CD8-positive, alpha-beta memory T cell (primary cell): ENCODE results near the gene CBLC. TPM values are rescaled to one million over a fixed set of nuclear protein-coding genes. Genes with fewer than 3 reads are reported as not detected.

Experiments
- CTCF ChIA-PET: fragments of 350-600 bp; sonication (Branson Sonifier 250); formaldehyde crosslinking; loops from one replicate; lab custom pipeline; 2021; ENCODE audit warnings: antibody characterized with exemption; lab: Charles Lee
- POLR2A ChIA-PET: fragments of 350-600 bp; sonication (Branson Sonifier 250); formaldehyde crosslinking; loops from one replicate; lab custom pipeline; 2021; ENCODE audit warnings: antibody characterized with exemption; lab: Charles Lee
- DNase-seq, 5 donors: peaks; one replicate each; pipeline versions ENCODE4 v3.0.0 to v3.0.0-alpha.2; 2020 to 2022; ENCODE audit warnings: mixed read lengths in 1 of 5
- H3K27ac ChIP-seq: one replicate; pipeline ENCODE4 v1.7.0; 2013; ENCODE audit warnings: low read depth, mild to moderate bottlenecking, low read length, moderate library complexity
- H3K27me3 ChIP-seq: 2 replicates; pipeline ENCODE4 v1.7.0; 2013; ENCODE audit warnings: low read length, mild to moderate bottlenecking; ENCODE audit not compliant: insufficient read depth, poor library complexity, severe bottlenecking
- H3K36me3 ChIP-seq: 2 replicates; pipeline ENCODE4 v1.7.0; 2013; ENCODE audit warnings: mild to moderate bottlenecking, low read length, moderate library complexity; ENCODE audit not compliant: insufficient read depth
- H3K4me1 ChIP-seq: 2 replicates; pipeline ENCODE4 v1.7.0; 2013; ENCODE audit warnings: mild to moderate bottlenecking, low read length, moderate library complexity; ENCODE audit not compliant: insufficient read depth
- H3K4me3 ChIP-seq: 2 replicates; pipeline ENCODE4 v1.7.0; 2013; ENCODE audit warnings: mild to moderate bottlenecking, low read length
- H3K9me3 ChIP-seq: 2 replicates; pipeline ENCODE4 v1.7.0; 2013; ENCODE audit warnings: mild to moderate bottlenecking, low read length
- H3K27ac Mint-ChIP-seq, 8 donors: one replicate each; pipeline ENCODE4 v1.8.0; 2020 to 2021; ENCODE audit warnings: mixed read lengths in 8 of 8, mild to moderate bottlenecking in 6 of 8, inconsistent platforms in 3 of 8, moderate library complexity in 3 of 8
- H3K27me3 Mint-ChIP-seq, 2 donors: one replicate each; pipeline ENCODE4 v1.8.0; 2020 to 2021; ENCODE audit warnings: mixed read lengths in 2 of 2, mild to moderate bottlenecking in 1 of 2, moderate library complexity in 1 of 2
- H3K36me3 Mint-ChIP-seq, 3 donors: one replicate each; pipeline ENCODE4 v1.8.0; 2020 to 2021; ENCODE audit warnings: mixed read lengths in 3 of 3, inconsistent platforms in 1 of 3, mild to moderate bottlenecking in 1 of 3
- H3K4me1 Mint-ChIP-seq, 3 donors: one replicate each; pipeline ENCODE4 v1.8.0; 2020 to 2021; ENCODE audit warnings: mixed read lengths in 3 of 3, inconsistent platforms in 1 of 3, mild to moderate bottlenecking in 1 of 3
- H3K4me3 Mint-ChIP-seq, 7 donors: one replicate each; pipeline ENCODE4 v1.8.0; 2020 to 2021; ENCODE audit warnings: mixed read lengths in 7 of 7, mild to moderate bottlenecking in 6 of 7, moderate library complexity in 4 of 7, inconsistent platforms in 2 of 7
- H3K9me3 Mint-ChIP-seq, 5 donors: one replicate each; pipeline ENCODE4 v1.8.0; 2020 to 2022; ENCODE audit warnings: mixed read lengths in 5 of 5, mild to moderate bottlenecking in 3 of 5, moderate library complexity in 2 of 5, inconsistent platforms in 1 of 5
- polyA plus RNA-seq: library from polyadenylated mRNA; unstranded; fragments of 300-500 nt; fragmentation: Illumina TruSeq; gene quantifications from one replicate; pipeline ENCODE4 v1.2.3, GENCODE V29; 2021
- total RNA-seq, 2 experiments: library from RNA; stranded (reverse); gene quantifications; one replicate each; pipeline ENCODE4 v1.2.3, GENCODE V29; 2021

CBLC gene
- total and polyA plus RNA-seq, 3 experiments from 2014 or later: not detected

DNA sequence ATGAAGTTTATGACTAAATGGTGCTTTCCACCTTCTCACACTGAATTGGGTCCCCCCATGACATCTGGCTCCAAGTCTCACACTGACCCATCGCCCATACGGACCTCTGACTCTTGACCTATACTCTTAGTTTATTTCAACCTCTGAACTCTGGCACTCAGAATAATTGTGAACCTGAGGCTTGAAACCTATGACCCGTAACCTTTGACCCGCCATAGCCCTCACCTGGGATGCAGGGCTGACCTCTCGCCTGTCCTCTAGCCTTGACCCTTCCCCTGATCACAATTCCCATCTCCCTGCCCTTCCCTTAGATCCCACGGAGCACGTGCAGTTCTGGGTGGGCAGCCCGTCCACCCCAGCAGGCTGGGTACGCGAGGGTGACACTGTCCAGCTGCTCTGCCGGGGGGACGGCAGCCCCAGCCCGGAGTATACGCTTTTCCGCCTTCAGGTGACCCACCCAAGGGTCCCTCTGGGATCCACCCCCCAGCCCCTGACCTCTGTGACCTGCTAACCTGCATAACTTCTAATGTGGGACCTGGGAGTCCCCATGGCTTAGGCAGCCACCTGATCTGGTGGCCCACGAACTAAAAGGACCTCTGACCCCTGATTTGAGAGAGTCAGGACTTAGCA is 36.3 kb downstream of the CBLC start:
- Histone ChIP-seq H3K36me3 (no peaks in the 10 kb centered on the region), H3K27ac (no peak overlapping the region), H3K4me3 (no peak overlapping the region), H3K9me3 (no peaks in the 10 kb centered on the region), H3K27me3 (peaks cover 4% of the 10 kb centered on the region), H3K4me1 (peaks cover 5% of the 10 kb centered on the region)
- Mint-ChIP-seq H3K4me1 (peaks cover 0 to 5% (median 0%) of the 10 kb centered on the region in 3 donors), H3K9me3 (no peaks in the 10 kb centered on the region), H3K36me3 (no peaks in the 10 kb centered on the region), H3K27ac (no peak overlapping the region), H3K4me3 (no peak overlapping the region), H3K27me3 (peaks cover 8 to 17% of the 10 kb centered on the region in 2 donors)
- no peak for DNase-seq
- POLR2A ChIA-PET: no interaction called here
- CTCF ChIA-PET: no interaction called here

- H3K36me3 Mint-ChIP-seq: no peaks in the 10 kb centered on the region
Measured at GRCh38 chr19:44814517-44814916, 36.8 kb downstream of the CBLC start.

DNA sequence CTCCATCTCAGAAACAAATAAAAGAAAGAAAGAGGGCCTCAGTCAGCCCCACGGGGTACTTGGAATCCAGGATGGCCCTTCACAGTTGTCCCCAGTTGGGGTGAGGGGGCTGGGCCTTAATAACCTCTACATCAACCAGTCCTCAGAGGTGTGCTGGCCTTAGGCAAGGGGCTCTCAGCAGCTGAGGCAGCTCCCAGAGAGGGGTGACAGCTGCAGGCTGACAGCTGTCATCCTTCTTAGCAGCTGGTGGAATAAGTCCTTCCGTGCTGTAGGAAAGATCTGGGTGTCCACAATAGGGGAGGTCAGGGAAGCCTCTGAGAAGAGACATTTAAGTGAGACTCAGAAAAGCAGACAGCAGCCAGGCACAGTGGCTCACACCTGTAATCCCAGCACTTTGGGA is 38.6 kb downstream of the CBLC start:
- Mint-ChIP-seq H3K27ac (no peak overlapping the region), H3K4me3 (no peak overlapping the region), H3K4me1 (no peaks in the 10 kb centered on the region), H3K27me3 (peaks cover 1 to 7% of the 10 kb centered on the region in 2 donors), H3K36me3 (no peaks in the 10 kb centered on the region), H3K9me3 (no peaks in the 10 kb centered on the region)
- no peak overlapping the region for H3K4me3 ChIP-seq
- H3K4me1 ChIP-seq: no peaks in the 10 kb centered on the region
- POLR2A ChIA-PET: no interaction called here
- no peak for DNase-seq
- no peak overlapping the region for H3K27ac ChIP-seq
- no peaks in the 10 kb centered on the region for H3K36me3 ChIP-seq
- no peaks in the 10 kb centered on the region for H3K27me3 ChIP-seq
- H3K9me3 ChIP-seq: no peaks in the 10 kb centered on the region
- CTCF ChIA-PET: interaction anchor here (1.3 kb wide), 1 partner anchor 28 kb away, joined by 4 read pairs; no protein-coding TSS in a partner anchor

More at GRCh38 chr19:44814517-44814916, 36.8 kb downstream of the CBLC start:
- no peak for DNase-seq
- Histone ChIP-seq H3K4me1 (no peaks in the 10 kb centered on the region), H3K4me3 (no peak overlapping the region), H3K36me3 (no peaks in the 10 kb centered on the region), H3K27ac (no peak overlapping the region), H3K9me3 (no peaks in the 10 kb centered on the region), H3K27me3 (peaks cover 4% of the 10 kb centered on the region)
- ChIA-PET POLR2A (no interaction called here), CTCF (no interaction called here)
- Mint-ChIP-seq H3K9me3 (no peaks in the 10 kb centered on the region), H3K27me3 (peaks cover 6 to 12% of the 10 kb centered on the region in 2 donors), H3K4me1 (no peaks in the 10 kb centered on the region), H3K27ac (no peak overlapping the region), H3K4me3 (no peak overlapping the region)

DNA sequence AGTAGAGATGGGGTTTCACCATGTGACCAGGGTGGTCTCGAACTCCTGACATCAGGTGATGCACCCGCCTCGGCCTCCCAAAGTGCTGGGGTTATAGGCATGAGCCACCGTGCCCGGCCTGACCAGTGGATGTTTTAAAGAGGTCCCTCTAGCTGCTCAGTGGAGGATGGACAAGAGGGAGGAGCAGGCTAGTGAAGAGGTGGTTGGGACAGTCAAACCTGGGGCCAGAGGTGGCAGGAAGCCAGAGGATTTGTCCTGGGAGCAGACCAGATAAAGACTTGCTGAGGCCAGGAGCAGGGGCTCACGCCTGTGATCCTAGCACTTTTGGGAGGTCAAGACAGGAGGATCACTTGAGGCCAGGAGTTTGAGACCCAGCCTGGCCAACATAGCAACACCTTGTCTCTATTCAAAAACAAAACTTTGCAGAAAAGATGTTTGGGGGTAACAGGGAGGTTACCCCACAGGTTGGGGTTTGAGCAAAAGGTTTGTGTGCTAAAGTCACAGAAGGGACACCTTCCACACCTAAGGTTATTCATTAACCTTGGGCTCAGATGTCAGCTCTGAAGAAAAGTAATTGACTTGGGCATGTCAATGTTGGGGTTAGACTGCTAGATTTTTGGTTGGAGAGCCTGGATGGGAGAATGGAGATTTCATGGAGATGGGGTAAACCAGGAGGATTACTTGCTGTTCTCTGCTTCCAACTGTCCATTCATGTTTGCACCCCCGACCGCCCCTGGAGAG is 40.2 kb downstream of the CBLC start:
- Mint-ChIP-seq H3K9me3 (no peaks in the 10 kb centered on the region), H3K4me3 (no peak overlapping the region), H3K27me3 (peaks cover 4 to 7% of the 10 kb centered on the region in 2 donors), H3K4me1 (no peaks in the 10 kb centered on the region), H3K27ac (no peak overlapping the region), H3K36me3 (no peaks in the 10 kb centered on the region)
- no peak for DNase-seq
- Histone ChIP-seq H3K36me3 (no peaks in the 10 kb centered on the region), H3K9me3 (no peaks in the 10 kb centered on the region), H3K27me3 (no peaks in the 10 kb centered on the region), H3K27ac (no peak overlapping the region), H3K4me1 (no peaks in the 10 kb centered on the region), H3K4me3 (no peak overlapping the region)
- POLR2A ChIA-PET: no interaction called here
- CTCF ChIA-PET: interaction anchor here (1.3 kb wide), 1 partner anchor 26 kb away, joined by 4 read pairs; no protein-coding TSS in a partner anchor

GRCh38 chr19:44818466-44819031 is 40.9 kb downstream of the CBLC start:
- Histone ChIP-seq H3K9me3 (no peaks in the 10 kb centered on the region), H3K4me1 (no peaks in the 10 kb centered on the region), H3K36me3 (no peaks in the 10 kb centered on the region), H3K27ac (no peak overlapping the region), H3K4me3 (no peak overlapping the region), H3K27me3 (no peaks in the 10 kb centered on the region)
- ChIA-PET CTCF (no interaction called here), POLR2A (no interaction called here)
- no peak for DNase-seq
- Mint-ChIP-seq H3K27ac (no peak overlapping the region), H3K4me1 (no peaks in the 10 kb centered on the region), H3K27me3 (peaks cover 4 to 7% of the 10 kb centered on the region in 2 donors), H3K4me3 (no peak overlapping the region), H3K36me3 (no peaks in the 10 kb centered on the region), H3K9me3 (no peaks in the 10 kb centered on the region)

DNA sequence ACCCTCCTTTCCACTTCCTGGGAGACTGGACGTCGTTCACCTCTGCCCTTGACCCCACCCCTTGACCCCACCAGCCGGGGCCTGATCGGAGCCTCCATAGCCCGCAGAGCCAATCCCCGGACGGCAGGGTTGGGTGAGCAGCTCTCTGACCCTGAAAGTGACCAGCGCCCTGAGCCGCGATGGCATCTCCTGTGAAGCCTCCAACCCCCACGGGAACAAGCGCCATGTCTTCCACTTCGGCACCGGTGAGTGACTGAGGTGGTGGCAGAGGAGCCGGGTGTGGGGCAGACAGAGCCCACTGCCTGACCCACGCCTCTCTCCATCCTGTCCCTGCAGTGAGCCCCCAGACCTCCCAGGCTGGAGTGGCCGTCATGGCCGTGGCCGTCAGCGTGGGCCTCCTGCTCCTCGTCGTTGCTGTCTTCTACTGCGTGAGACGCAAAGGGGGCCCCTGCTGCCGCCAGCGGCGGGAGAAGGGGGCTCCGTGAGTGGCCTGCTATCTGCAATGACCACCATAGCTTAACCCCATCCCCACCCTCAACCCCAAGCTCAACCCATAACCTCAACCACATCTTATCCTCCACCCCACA is 41.6 kb downstream of the CBLC start:
- H3K27ac Mint-ChIP-seq: no peak overlapping the region
- H3K4me3 Mint-ChIP-seq: no peak overlapping the region
- no peak overlapping the region for H3K4me3 ChIP-seq
- no peaks in the 10 kb centered on the region for H3K36me3 ChIP-seq
- no peaks in the 10 kb centered on the region for H3K36me3 Mint-ChIP-seq
- no peaks in the 10 kb centered on the region for H3K4me1 Mint-ChIP-seq
- no peaks in the 10 kb centered on the region for H3K9me3 ChIP-seq
- CTCF ChIA-PET: no interaction called here
- H3K27me3 ChIP-seq: no peaks in the 10 kb centered on the region
- H3K27me3 Mint-ChIP-seq: peaks cover 4 to 7% of the 10 kb centered on the region in 2 donors
- no peaks in the 10 kb centered on the region for H3K9me3 Mint-ChIP-seq
- no peak for DNase-seq
- POLR2A ChIA-PET: no interaction called here
- no peak overlapping the region for H3K27ac ChIP-seq
- no peaks in the 10 kb centered on the region for H3K4me1 ChIP-seq

DNA sequence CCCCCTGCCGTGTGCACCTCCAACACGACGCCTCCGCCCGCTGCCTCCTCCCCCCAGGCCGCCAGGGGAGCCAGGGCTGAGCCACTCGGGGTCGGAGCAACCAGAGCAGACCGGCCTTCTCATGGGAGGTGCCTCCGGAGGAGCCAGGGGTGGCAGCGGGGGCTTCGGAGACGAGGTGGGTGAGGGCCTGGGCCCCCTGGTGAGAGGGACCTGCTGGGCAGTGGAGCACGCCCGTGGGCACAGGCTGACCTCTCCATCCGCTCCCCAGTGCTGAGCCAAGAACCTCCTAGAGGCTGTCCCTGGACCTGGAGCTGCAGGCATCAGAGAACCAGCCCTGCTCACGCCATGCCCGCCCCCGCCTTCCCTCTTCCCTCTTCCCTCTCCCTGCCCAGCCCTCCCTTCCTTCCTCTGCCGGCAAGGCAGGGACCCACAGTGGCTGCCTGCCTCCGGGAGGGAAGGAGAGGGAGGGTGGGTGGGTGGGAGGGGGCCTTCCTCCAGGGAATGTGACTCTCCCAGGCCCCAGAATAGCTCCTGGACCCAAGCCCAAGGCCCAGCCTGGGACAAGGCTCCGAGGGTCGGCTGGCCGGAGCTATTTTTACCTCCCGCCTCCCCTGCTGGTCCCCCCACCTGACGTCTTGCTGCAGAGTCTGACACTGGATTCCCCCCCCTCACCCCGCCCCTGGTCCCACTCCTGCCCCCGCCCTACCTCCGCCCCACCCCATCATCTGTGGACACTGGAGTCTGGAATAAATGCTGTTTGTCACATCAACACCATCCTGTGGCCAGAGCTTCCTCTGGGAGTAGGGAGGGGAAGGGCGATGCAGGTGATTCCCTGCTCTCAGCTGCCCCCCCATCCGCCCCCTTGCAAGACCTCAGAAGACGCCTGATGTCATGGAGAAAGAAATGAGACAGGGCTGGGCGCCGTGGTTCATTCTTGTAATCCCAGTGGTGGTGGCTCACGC is 43.2 kb downstream of the CBLC start:
- H3K9me3 ChIP-seq: no peaks in the 10 kb centered on the region
- no peaks in the 10 kb centered on the region for H3K36me3 ChIP-seq
- DNase-seq: no peak
- Mint-ChIP-seq H3K9me3 (no peaks in the 10 kb centered on the region), H3K36me3 (no peaks in the 10 kb centered on the region), H3K4me3 (no peak overlapping the region), H3K4me1 (no peaks in the 10 kb centered on the region), H3K27ac (no peak overlapping the region), H3K27me3 (peaks cover 11 to 12% of the 10 kb centered on the region in 2 donors)
- H3K27ac ChIP-seq: no peak overlapping the region
- POLR2A ChIA-PET: no interaction called here
- H3K4me3 ChIP-seq: no peak overlapping the region
- H3K4me1 ChIP-seq: no peaks in the 10 kb centered on the region
- H3K27me3 ChIP-seq: no peaks in the 10 kb centered on the region
- CTCF ChIA-PET: interaction anchor here (1.4 kb wide), 1 partner anchor 11 kb away, joined by 3 read pairs; no protein-coding TSS in a partner anchor
